ENCODE measurements around the gene TCERG1L.

The TCERG1L gene

DNA sequence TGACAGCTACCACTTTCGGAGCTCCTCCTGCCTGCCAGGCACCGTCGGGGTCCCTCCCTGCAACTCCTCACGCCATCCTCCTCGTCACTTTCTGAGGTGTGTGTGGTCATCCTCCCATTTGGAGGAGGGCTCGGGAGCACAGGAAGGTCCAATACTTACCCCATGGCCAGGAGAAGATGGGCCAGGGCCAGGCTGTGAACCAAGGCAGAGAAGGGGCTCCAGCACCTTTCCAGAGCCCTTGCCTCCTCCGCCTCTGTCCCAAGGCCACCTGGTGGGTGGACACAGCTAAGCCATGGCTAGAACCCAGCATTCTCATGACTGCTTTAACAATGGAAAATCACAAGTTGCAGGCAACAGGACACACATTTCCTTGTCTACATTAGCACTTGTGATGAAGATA, 215.5 kb downstream of the TCERG1L start:
- no peak for TF ChIP-seq TAF1 (IDR thresholded peaks at IDR 0.05; ENCODE audit: borderline replicate concordance, insufficient read depth, low read length)
- no peak for TF ChIP-seq SIN3A (IDR thresholded peaks at IDR 0.05; ENCODE audit: borderline replicate concordance, insufficient read depth, low read length)
- no peak for TF ChIP-seq FOXP2 (optimal IDR thresholded peaks at IDR 0.05; ENCODE audit: borderline replicate concordance, extremely low read depth, extremely low read length, insufficient read depth)
- TF ChIP-seq, protein P1, sequence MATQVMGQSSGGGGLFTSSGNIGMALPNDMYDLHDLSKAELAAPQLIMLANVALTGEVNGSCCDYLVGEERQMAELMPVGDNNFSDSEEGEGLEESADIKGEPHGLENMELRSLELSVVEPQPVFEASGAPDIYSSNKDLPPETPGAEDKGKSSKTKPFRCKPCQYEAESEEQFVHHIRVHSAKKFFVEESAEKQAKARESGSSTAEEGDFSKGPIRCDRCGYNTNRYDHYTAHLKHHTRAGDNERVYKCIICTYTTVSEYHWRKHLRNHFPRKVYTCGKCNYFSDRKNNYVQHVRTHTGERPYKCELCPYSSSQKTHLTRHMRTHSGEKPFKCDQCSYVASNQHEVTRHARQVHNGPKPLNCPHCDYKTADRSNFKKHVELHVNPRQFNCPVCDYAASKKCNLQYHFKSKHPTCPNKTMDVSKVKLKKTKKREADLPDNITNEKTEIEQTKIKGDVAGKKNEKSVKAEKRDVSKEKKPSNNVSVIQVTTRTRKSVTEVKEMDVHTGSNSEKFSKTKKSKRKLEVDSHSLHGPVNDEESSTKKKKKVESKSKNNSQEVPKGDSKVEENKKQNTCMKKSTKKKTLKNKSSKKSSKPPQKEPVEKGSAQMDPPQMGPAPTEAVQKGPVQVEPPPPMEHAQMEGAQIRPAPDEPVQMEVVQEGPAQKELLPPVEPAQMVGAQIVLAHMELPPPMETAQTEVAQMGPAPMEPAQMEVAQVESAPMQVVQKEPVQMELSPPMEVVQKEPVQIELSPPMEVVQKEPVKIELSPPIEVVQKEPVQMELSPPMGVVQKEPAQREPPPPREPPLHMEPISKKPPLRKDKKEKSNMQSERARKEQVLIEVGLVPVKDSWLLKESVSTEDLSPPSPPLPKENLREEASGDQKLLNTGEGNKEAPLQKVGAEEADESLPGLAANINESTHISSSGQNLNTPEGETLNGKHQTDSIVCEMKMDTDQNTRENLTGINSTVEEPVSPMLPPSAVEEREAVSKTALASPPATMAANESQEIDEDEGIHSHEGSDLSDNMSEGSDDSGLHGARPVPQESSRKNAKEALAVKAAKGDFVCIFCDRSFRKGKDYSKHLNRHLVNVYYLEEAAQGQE (IDR thresholded peaks at IDR 0.05; ENCODE audit: insufficient read depth in 1 of 2, low read depth in 2 of 2, low read length in 2 of 2), result no peak
- TF ChIP-seq POLR2AphosphoS5 (IDR thresholded peaks at IDR 0.05; ENCODE audit: low read depth, low read length), result no peak

DNA sequence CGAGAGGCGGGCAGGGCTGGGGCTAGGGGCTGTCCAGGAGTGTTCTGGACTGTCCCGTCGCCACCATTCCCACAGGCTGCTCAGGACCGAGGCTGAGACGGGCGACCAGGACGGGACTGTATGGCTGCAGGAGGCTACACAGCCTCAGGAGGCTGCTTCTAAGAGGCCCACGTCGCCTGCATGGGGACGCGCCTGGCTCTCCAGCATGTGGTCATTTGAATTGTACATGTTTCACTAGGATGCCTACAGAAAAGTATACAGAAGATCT, 216.3 kb downstream of the TCERG1L start:
- TF ChIP-seq FOXP2 (optimal IDR thresholded peaks at IDR 0.05; ENCODE audit: borderline replicate concordance, extremely low read depth, extremely low read length, insufficient read depth) (no peak), TAF1 (IDR thresholded peaks at IDR 0.05; ENCODE audit: borderline replicate concordance, insufficient read depth, low read length) (no peak), POLR2AphosphoS5 (IDR thresholded peaks at IDR 0.05; ENCODE audit: low read depth, low read length) (no peak), SIN3A (IDR thresholded peaks at IDR 0.05; ENCODE audit: borderline replicate concordance, insufficient read depth, low read length) (no peak)
- TF ChIP-seq, protein P1 (IDR thresholded peaks at IDR 0.05; ENCODE audit: insufficient read depth in 1 of 2, low read depth in 2 of 2, low read length in 2 of 2), result no peak

DNA sequence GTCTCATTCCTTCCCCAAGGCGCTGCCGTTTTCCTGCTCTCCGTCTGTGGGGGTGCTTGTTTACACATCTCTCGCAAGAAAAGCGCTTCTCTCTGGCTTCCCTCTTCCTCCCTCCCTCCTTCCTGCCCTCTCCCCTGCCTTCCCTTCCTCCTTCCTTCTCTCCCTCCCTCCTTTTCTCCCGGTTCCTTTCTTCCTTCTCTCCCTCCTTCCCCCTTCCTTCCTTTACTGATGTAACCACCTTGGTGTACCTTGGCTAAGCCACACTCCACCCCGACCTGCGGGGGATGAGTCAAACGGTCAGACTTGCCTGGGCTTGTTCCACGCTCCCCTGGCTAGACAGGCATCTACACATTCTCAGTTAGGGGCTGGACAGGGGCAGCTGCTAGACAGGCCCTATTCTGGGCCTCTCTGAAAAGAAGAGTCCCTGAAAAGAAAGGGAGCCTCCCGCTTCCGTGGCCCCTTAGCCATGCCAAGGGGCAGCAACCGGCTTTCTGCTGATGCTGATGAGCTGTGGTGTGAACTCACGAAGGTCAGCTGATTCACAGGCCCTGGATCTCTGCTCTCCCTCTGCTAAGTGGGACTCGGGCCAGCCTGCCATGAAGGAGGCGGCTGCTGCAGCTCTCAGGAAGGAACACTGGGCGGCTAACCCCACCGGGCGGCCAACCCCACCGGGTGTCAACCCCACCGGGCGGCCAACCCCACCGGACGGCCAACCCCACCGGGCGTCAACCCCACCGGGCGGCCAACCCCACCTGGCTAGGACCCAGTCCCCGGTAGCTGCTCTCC, 216.8 kb downstream of the TCERG1L start:
- no peak for TF ChIP-seq POLR2AphosphoS5 (IDR thresholded peaks at IDR 0.05; ENCODE audit: low read depth, low read length)
- no peak for TF ChIP-seq FOXP2 (optimal IDR thresholded peaks at IDR 0.05; ENCODE audit: borderline replicate concordance, extremely low read depth, extremely low read length, insufficient read depth)
- TF ChIP-seq, protein P1 (IDR thresholded peaks at IDR 0.05; ENCODE audit: insufficient read depth in 1 of 2, low read depth in 2 of 2, low read length in 2 of 2), result no peak
- no peak for TF ChIP-seq TAF1 (IDR thresholded peaks at IDR 0.05; ENCODE audit: borderline replicate concordance, insufficient read depth, low read length)
- TF ChIP-seq SIN3A (IDR thresholded peaks at IDR 0.05; ENCODE audit: borderline replicate concordance, insufficient read depth, low read length), result no peak

DNA sequence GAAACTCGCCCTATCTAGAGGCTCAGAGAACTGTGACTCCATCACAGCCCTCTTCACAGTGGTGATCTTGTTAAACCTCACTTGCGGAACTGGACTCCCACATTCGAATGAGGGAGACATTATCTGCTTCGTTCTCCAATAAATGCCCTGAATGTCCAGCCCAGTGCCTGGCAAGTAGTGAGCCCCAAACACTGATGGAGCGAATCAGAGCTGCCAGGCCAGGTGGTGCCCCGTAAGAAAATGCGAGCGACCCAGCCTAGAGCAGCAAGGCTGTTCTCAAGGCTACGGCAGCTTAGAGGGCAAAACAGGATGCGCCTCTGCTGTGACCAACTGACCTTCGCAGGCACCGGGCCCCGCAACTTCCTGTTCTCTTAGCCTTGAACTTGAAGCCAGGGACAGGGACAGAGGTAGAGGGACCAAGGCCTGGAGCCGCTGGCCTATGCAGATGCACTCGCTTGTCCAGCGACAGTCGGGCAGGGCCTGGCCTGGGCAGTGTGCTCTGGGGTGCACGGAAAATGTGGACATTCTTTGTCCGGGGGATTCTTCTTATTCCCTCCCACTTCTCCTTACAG, 217.6 kb downstream of the TCERG1L start:
- TF ChIP-seq POLR2AphosphoS5 (IDR thresholded peaks at IDR 0.05; ENCODE audit: low read depth, low read length) (no peak), TAF1 (IDR thresholded peaks at IDR 0.05; ENCODE audit: borderline replicate concordance, insufficient read depth, low read length) (no peak), FOXP2 (optimal IDR thresholded peaks at IDR 0.05; ENCODE audit: borderline replicate concordance, extremely low read depth, extremely low read length, insufficient read depth) (no peak), SIN3A (IDR thresholded peaks at IDR 0.05; ENCODE audit: borderline replicate concordance, insufficient read depth, low read length) (no peak)
- TF ChIP-seq, protein P1 (IDR thresholded peaks at IDR 0.05; ENCODE audit: insufficient read depth in 1 of 2, low read depth in 2 of 2, low read length in 2 of 2), result no peak
